ENCODE data around the gene RGS16. TPM values are rescaled to one million over a fixed set of nuclear protein-coding genes. Genes with fewer than 3 reads are reported as not detected.

The RGS16 gene
- 0.13 TPM in 1 of 2 replicates, not detected in the other for total RNA-seq

GRCh38 chr1:182604175-182605164 lies at the start of gene RGS16:
TSS of gene RGS16 (minus strand) at chr1:182604389. CDS start at chr1:182604259, 130 bp downstream.

GRCh38 chr1:182588500-182589396 lies 15.4 kb downstream of the RGS16 start, which contains the start of gene RNASEL:
TSS of gene RNASEL (minus strand) at chr1:182589256. CDS start at chr1:182586806, 2,450 bp downstream.

Small RNA genes within 50 kb of the gene (small RNA-seq; reads per million reads assigned to genes)
- gene RF00017, result not detected

Other genes with a start within 250 kb of the RGS16 start
- 181 and 274 TPM in 2 replicates for gene GLUL, start 212.6 kb downstream of the RGS16 start, total RNA-seq
- gene TEDDM1, start 203.7 kb downstream of the RGS16 start, total RNA-seq, result not detected in 2 replicates
- not detected in 2 replicates for gene RGSL1, start 154.2 kb downstream of the RGS16 start, total RNA-seq
- 2.2 and 2.8 TPM in 2 replicates for gene RNASEL, start 15.1 kb downstream of the RGS16 start, total RNA-seq
- not detected in 2 replicates for gene RGS8, start 80.2 kb upstream of the RGS16 start, total RNA-seq
- 1.3 and 1.7 TPM in 2 replicates for gene NPL, start 185.4 kb upstream of the RGS16 start, total RNA-seq
- gene DHX9, start 235.0 kb upstream of the RGS16 start, total RNA-seq, result 263 and 296 TPM in 2 replicates

All from thoracic aorta endothelial cell (primary cell).